ENCODE measurements around the gene GLIPR1.
A peak's percentile ranks its signal among the peaks of the same experiment; 100 is the strongest.

GLIPR1 gene

DNA sequence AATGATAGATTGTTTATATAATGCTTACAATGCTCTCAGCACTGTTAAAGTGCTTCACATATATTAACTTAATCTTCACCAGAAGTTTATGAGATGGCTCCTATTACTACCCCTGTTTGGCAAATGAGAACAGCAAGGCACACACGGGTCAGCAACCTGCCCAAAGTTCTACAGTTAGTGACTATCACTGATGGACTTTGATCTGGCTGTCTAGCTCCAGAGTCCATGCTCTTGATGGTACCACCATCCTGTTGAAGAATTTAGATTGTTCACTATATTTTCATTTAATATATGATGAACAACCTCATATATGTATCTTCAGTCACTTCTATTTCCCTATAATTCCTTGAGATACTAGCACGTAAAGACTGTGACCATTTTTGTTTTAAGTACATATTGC is 10.6 kb downstream of the GLIPR1 start:
- no peak for DNase-seq (ENCODE audit: low spot score)
- in situ Hi-C loops (cut with MboI; ENCODE audit: low sequenced_read_pairs, unreplicated experiment), result no loop called here
- no peak for TF ChIP-seq CTCF (IDR thresholded peaks at IDR 0.05; ENCODE audit: borderline replicate concordance, control extremely low read depth, extremely low read depth, insufficient read depth, missing control alignments)

- TF ChIP-seq CTCF (IDR thresholded peaks at IDR 0.05; ENCODE audit: borderline replicate concordance, control extremely low read depth, extremely low read depth, insufficient read depth, missing control alignments), result no peak
- no peak for DNase-seq (ENCODE audit: low spot score)
- in situ Hi-C loops (cut with MboI; ENCODE audit: low sequenced_read_pairs, unreplicated experiment), result no loop called here
These were observed 22.9 kb downstream of the GLIPR1 start for GRCh38 chr12:75503459-75503858.

- in situ Hi-C loops (cut with MboI; ENCODE audit: low sequenced_read_pairs, unreplicated experiment), result no loop called here
- no peak for DNase-seq (ENCODE audit: low spot score)
- TF ChIP-seq CTCF (IDR thresholded peaks at IDR 0.05; ENCODE audit: borderline replicate concordance, control extremely low read depth, extremely low read depth, insufficient read depth, missing control alignments), result no peak
These were observed 23.3 kb downstream of the GLIPR1 start for GRCh38 chr12:75503866-75504265.

DNA sequence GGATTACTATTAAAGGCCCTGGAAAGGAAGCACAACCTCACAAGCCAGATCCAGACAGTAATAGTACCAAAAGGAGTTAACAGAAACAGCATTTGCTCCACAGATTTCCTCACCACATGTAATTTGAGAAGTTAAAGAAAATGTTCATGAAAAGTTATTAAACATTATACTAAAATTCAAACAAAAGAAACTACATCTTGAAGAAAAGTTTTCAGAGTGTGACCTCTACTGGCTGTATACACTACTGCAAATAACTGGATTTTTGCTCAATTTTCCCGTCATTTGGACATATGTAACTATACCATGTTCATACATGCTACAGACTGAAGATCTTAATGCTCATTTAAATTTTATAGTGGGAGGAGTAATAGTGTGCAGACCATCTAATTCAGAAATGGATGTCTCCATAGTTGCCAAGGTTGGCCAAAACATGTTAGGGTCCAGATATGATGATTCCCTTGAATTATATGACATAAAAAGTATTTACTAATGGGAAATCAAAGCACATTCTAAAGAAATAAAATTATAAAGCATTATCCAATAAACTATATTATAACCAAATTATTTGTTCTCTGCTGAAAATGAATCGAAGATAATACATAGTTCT is 25.3 kb downstream of the GLIPR1 start:
- peak; percentile 39 for TF ChIP-seq CTCF (IDR thresholded peaks at IDR 0.05; ENCODE audit: borderline replicate concordance, control extremely low read depth, extremely low read depth, insufficient read depth, missing control alignments)
- in situ Hi-C loops (cut with MboI; ENCODE audit: low sequenced_read_pairs, unreplicated experiment), result no loop called here
- DNase-seq (ENCODE audit: low spot score), result no peak

GRCh38 chr12:75507086-75507485 is 26.5 kb downstream of the GLIPR1 start:
- no peak for TF ChIP-seq CTCF (IDR thresholded peaks at IDR 0.05; ENCODE audit: borderline replicate concordance, control extremely low read depth, extremely low read depth, insufficient read depth, missing control alignments)
- DNase-seq (ENCODE audit: low spot score), result no peak
- in situ Hi-C loops (cut with MboI; ENCODE audit: low sequenced_read_pairs, unreplicated experiment), result no loop called here

GRCh38 chr12:75508159-75508558 is 27.6 kb downstream of the GLIPR1 start:
- in situ Hi-C loops (cut with MboI; ENCODE audit: low sequenced_read_pairs, unreplicated experiment), result no loop called here
- no peak for DNase-seq (ENCODE audit: low spot score)
- TF ChIP-seq CTCF (IDR thresholded peaks at IDR 0.05; ENCODE audit: borderline replicate concordance, control extremely low read depth, extremely low read depth, insufficient read depth, missing control alignments), result no peak

Measured in GM13976 (cell line).